ENCODE measurements around the gene RARRES2.
A peak's percentile ranks its signal among the peaks of the same experiment; 100 is the strongest.
"Not testable (repeated sequence)": the region's sequence is repeated elsewhere in the genome, so short reads cannot be mapped to it uniquely, and the experiment has no call there.

The RARRES2 gene

DNA sequence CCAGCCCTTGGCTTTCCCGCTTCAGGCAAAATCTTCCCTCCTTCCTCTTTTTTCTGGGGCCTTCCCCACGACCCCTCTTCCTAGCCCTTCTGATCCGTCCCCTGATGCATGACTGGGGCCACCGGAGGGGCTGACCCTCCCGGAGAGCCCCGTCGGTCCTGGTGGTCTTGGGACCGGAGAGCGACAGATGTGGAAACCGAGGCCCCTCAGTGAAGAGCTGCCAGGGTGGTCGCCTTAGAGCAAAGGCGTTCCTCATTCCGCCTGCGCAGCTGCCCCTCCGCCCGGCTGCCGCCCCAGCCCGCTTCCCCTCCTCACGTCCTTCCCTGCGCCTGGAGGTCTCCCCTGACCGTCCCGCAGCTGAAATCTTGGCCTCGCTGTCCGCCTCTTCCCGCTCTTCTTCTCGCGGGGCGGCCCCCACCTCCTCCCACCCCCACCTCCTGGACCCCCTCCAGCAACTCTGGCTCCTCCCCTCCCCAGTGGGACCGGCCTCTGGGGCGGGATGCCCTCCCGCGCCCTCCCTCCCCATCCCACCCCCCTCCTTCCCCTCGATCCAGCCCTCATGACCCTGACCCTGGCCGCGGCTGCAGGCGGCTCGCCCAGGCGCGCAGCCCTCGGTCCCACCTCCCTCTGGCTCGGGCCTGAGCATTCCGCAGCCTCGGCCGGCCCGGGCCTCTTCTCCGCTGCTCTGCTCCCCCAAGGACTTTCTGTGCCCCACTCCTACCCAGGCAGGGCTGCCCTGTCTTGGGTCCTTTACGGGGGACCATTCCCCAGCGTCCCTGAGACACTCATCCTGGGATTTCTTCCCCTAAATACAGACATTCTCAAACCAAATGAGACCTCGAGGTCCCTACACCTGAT, at the start of gene RARRES2:
Gene RARRES2, minus strand, starts transcription at position 367 of the 858 bp plus-strand sequence. CDS start 1,020 bp downstream, outside the sequence.
- DNase-seq, result no peak

DNA sequence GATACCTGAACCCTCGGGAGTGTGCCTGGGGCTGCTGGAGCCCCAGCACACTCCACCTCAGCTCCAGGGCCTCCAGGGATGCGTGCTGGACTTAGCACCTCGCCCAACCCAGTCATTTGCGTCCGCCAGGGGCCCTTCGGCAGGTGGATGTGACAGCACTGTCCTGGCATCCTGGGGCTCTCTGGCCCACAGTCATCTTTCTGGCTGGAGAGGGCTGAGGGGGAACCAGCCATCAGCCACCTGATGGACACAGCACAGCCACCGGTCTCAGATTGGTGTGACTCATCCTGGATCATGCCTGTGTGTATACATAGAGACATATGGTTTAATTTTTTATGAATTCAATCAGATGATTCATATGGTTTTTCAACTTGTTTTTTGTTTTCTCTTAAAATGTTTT, 48.8 kb upstream of the RARRES2 start:
- no peak for DNase-seq

DNA sequence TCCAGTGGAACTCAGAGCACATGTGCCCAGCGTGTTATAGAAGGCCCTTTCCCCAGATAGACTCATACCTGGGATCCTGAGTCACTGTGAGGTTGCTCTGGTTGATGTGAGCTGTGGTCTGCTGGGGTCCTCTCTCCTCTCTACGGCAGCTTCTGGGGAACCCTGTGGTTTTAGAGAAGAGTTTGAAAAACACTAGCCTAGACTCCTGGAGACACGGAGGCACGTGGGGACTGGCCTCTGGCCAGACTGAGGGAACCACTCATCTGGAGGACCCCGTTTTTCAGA, 48.0 kb upstream of the RARRES2 start:
- DNase-seq, result no peak

DNA sequence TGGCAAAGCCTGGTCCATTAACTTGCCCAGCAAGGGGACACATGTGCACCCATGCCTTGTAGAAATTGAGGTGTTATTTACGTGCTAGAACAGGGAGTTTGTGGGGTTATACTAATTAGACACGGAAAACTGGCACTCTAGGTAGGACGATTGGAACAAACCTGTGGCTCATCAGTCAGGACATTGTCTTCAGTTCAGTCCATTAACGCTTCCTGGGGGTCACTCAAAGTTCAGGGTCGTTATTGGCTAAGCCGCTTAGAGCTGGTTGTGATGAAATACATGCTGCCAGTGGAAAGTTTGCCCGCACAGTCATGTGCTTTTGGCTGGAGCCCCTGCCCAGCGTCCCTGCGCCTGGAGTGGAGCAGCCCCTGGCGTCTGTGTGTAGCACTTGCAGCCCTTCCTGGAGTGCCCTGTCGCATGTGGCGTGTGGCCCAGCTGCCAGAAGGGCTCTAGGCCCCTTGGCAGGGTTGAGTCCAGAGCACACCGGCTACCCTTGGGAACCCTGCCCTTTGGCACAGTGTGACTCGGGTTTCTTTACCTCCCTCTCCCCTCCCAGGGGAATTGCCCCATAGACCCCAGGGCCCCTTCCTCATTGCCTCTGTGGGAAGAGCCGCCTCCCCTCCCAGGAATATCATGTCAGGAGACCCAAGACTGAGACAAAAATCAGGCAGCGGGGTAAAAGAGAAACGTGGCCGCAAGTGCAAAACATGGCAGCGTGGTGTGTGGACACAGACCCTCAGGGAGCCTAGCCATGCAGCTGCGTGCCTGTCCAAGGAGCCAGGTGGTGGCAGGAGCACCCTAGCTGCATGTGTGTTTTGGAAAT, 47.5 kb upstream of the RARRES2 start:
- no peak for DNase-seq

DNA sequence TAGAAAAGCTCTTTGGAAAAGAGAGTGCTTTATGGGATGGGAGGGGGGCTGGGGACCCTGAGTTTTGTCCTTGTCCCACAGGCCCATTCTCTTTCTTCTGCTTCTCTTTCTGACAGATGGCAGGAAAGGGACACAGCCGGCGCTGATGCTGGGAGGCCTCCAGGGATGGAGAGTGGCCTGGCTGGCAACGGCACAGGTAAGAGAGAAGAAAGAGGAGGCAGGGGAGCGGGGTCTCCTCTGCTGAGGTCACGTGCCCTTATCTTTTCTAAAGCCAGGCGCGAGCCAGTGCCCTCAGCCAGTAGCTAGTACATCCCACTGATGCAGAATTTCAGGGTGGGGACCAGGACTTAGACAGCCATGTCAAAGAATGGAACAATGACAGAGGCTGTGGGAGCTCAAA, 46.9 kb upstream of the RARRES2 start:
- DNase-seq, result no peak

DNA sequence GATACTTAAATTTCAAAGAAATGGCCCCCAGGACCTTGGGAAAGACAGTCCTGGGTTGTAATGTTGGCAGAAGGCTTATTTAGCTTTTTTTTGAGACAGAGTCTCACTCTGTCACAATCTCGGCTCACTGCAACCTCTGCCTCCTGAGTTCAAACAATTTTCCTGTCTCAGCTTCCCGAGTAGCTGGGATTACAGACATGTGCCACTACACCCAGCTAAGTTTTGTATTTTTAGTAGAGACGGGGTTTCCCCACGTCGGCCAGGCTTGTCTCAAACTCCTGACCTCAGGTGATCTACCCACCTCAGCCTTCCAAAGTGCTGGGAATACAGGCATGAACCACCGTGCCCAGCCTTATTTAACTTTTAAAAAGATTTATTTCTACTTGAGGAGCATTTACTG, 44.5 kb upstream of the RARRES2 start:
- not testable (repeated sequence) for DNase-seq

DNA sequence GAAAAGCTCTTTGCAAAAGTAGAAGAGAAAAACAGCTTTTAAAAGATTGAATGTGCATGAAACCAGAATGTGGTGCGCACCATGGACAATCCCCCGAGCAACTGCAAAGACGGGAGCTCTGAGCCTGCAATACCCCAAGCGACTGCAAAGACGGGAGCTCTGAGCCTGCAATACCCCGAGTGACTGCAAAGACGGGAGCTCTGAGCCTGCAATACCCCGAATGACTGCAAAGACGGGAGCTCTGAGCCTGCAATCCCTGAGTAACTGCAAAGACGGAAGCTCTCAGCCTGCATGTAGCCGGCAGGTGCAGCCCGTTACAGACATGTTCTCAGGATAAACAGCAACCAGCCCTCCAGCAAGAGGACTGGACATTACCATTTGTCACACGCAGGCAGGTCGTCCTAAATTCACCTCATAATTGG, 43.9 kb upstream of the RARRES2 start:
- no peak for DNase-seq

DNA sequence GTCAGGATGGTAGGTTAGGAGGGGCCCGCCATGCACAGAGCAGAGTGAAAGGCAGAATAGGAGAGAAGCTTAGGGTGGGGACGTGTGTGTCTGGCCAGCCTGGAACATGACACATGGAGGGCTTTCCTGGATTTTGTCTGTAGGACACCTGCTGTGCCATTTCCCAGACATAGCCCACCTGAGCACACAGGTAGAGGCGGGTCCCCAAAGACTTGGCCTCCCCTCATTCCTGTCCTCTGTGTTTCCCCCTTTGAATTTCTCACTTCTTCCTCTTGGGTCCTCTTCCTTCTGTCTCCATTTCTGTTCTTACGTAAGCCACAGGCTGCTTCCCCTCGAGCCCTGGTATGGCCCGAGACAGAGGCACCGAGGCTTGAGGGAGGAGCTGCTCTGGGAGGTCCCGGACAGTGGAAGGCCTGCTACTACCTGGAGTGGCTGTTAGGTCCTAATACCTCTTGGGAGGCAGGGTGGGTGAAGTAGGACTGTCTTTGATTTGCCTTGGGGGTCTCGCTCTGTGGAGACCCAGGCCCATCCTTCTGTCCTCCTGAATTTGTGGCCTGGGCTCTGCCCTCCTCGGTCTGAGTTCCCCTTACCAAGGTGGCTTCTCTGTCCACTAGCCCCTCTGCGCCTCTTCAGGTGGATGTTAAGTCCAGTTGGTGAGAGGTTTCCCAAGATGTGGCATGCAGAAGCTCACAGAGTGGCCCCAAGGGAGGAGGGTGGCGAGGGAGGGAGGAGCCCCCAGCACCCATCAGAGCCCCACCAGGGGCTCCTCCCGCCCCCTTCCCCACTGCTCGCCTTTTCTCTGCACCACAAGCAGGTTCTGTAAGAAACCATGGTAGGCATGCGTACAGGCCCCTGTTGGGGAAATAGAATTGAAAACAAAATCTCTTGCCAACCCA, 43.2 kb upstream of the RARRES2 start:
- DNase-seq, result no peak

DNA sequence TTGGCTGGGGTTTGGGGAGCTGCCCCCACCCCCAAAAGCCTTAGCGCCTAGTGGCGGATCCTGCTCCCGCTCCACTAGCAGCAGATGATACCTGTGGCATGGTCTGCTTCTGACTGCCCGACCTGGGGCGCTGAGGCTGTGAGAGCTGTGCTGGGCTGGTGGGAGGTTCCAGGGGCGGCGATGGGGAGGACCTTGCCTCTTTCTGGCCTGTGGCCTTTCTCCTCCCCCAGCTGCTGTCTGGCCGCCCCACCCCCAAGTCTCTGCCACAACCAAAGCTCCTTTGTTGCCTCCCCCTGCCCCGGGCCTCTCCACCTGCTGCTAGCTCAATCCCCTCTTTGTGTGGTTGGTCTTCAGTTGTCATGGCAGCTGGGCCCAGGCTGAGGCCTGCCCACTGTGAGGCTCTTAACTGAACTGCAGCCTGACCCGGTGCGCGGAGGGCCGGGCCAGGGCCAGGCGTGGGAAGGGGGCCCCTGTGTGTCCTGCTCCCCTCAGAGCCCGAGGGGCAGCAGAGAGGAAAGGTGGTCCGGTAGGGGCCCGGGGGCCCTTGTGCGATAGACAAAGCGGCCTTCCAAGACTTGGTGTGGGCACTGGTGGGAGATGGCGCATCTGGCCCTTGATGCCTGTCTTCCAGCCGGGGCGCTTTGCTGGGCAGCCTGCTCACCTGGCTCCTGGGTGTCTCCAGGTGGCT, 42.4 kb upstream of the RARRES2 start:
- DNase-seq, result peak; percentile 85

DNA sequence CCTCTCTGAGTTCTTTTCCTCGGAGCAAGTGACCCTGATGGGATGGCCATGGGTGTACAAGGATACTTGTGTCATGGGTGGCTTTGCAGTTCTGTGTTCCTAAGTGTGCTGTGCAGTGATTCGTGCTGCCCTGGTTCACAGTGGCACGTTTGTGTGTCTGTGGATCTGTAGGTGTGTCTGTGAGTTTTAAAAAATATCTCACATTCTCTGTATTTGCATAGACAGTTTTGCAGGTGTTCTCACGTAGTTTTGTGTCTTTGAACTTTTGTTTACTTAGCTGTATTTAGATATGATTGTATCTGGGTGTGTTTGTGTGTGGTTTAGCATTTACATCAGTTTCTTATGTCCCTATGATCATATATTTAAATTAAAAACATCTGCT, 41.4 kb upstream of the RARRES2 start:
- no peak for DNase-seq

DNA sequence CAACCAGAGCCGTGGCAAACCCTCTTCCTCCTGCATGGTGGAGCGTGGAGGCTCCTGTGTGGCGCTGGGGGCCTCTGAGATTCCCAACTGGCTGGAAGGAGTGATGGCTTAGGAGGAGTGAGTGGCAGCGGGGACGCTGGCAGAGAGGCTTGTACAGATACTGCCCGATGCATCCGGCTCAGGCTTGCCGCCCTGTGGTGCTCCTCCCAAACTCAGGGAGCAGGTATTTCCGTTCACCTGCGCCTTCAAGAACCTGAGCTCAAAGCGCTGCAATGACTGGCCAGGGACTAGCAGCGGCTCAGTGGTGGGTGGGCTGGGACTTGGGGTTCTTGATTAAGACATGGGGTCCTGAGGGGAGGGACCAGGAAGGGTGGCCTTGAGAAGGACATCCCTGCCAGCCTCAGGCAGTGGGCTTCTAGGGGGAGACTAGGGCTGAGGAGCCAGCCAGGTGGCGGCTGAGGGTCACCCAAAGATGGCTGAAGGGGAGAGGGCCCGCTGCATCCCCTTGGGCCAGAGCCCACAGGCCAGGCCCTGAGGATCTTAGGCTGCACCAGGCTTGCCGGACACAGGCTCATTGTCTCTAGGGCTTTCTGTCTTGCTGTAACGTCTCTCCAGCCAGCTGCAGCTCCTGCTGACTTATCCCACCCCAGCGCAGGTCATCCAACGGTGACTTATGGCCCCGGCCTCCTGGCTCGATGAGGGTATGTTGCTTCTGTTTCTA, 40.9 kb upstream of the RARRES2 start:
- DNase-seq, result no peak

DNA sequence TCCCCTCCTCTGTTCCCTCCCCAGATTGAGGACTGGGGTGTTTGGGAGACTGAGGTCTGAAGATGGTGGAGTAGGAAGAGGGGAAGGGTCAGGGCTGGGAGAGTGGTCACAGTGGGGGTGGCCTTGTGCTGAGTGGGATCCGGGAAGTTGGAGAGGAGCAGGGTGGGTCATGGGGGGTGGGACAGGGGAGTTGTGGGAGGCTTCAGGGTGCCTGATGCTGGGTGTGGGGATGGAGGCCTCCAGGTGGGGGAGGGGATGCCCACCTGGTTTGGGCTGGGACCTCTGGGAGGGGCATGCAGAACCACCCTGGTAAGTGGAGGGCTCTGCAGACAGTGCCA, 40.3 kb upstream of the RARRES2 start:
- no peak for DNase-seq

DNA sequence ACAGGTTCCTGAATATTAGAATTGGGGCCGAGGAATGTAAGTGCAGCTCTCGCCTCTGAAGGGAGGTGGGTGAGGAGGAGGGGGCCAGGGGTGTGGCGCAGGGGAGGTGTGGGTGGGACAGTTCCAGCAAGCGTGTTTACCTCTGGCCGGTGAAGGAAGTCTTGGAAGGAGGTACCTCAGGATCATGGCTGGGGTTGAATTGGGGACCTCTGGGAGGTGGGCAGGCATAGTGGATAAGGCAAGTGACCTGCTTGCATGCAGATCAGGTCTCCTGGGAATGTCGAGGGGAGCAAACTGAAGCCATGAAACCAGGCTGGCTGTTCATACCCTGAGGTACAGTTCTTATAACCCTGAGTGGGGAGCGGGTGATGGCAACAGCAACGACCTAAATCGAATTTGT, 39.7 kb upstream of the RARRES2 start:
- DNase-seq, result no peak

DNA sequence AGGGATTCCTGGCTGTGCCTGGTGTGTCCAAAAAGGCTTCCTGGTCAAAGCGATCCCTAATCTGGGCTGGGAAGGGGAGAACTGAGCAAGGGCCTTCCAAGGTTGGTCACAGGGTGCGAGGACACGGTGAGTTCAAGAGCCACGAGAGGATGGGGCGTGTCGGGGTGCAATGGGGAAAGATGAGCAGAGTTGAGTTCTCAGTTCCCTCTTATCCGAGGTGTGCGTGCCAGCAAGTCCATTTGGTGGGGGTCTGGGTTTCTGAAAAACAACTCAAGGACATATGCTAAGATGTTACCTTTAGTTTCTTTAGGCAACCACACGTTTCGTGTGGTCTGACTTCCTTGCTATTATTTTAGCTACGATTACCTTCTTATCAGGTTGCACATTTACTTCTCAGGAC, 39.0 kb upstream of the RARRES2 start:
- no peak for DNase-seq

DNA sequence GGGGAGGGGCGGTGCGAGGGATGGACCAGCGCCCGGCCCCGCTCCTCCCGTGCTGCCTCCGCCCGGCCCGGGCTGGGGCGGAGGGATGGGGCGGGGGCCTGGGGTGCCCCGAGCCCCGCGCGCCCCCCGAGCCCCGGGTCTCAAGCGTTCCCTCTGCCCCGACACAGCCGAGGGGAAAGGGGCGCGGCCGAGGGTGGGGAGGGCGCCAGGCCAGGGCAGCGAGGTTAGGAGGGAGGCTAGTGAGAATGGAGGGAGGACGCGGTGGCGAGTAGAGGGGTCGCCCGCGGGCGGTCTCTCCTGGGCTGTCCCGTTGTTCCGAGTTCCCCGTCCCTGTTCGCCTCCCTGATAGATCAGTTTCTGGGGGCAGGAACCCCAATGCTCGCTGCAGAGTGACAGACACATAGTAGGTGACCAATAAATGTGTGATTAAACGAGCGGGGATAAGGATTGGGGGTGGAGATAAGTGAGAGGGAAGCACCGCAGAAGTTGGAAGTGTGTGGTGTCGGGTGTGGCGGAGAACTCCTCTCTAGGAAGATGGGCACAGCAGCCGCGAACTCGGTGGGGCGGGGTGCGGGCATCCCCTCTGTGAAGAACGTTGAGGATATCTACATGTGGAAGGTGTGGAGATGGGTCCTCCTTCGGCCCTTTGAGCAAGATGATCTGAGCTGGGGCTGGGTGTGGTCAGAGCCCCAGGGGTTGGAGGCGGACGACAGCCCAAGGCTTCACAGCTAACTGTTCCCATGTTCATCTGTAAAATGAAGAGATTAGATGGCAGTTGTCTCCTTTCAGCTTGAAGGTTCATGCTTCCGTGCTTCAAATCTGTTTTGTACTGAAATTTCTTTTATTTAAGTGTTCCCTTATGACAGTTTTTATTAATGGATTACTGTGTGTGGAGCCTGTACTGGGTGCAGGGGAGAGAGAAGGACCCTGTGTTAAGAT, 38.3 kb upstream of the RARRES2 start:
- DNase-seq, result peak; percentile 20

DNA sequence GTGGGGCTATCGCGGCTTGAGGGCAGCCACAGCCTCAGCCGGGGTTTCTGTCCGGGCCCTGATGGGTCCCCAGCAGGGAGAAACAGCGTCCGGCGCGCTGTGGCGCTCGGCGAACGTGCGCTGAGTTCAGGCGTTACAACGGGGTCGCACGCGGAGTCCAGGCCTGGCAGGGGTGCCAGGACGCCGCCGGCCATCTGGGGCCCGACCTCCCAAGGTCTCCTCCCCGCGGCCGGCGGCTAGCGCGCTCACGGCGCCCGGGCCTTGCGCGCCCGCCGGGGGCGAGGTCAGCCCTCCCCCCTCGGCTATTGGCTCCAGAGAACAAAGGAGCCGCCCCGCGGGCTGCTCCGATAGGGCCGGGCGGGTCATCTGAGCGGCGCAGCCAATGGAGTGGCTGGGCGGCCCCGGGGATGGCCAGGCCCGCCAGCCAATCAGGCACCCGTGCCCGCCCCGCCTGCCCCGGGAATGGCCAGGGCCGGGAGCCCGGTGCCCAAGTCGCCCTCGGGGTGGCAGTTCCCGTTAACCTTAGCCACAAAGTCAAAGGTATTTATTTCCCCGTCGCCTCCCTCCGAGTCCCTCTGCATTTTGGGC, 37.5 kb upstream of the RARRES2 start, which contains the start of gene ZNF775:
Gene ZNF775, plus strand, starts transcription at position 478 of the 588 bp plus-strand sequence. CDS start 9,141 bp downstream, outside the sequence.
- peak; percentile 97 for DNase-seq

DNA sequence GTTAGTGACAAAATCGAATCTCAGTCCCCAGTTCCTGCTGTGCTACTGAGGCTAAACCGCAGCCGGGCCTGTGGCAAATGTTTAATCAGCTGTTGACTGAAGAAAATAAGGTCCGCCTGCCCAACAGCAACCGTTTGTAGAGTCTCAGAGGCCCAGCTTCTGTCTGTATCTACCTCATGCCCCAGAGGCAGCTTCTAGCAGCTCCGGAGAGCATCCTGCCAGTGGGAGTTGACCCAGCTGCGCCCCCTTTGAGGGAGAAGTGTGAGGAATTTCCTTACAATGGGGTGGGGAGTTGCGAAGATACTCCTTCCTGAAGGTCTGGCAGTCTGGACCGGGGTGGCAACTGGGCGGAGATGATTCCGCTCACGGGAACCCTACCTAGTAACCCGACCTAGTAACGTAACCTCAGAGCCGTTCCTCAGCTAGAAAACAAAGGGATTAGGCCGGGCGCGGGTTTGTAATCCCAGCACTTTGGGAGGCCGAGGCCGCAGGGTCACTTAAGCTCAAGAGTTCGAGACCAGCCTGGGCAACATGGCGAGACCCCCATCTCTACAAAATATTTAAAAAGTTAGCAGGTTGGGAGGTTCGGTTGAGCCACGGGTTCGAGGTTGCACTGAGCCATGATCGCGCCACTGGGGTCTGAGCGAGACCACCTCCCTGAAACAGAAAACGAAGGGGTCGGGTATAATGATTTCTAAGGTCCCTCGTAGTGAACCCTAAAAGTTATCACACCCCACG, 36.9 kb upstream of the RARRES2 start:
- peak; percentile 74 for DNase-seq

DNA sequence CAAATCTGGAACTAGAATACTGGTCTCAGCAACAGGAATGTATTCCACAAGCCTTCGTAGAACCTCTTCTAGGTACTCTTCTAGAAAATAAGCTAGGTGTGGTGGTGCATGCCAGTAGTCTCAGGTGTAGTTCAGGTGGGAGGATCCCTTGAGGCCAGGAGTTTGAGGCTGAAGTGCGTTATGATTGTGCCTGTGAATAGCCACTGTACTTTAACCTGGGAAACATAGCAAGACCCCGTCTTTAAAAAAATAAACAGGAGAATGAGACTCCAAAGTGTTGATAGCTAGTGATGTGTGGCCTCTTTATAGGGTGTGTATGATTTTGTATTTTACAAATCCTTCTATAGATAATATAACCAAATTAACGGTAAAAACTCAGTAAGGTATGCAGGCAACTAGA, 36.2 kb upstream of the RARRES2 start:
- peak; percentile 18 for DNase-seq

DNA sequence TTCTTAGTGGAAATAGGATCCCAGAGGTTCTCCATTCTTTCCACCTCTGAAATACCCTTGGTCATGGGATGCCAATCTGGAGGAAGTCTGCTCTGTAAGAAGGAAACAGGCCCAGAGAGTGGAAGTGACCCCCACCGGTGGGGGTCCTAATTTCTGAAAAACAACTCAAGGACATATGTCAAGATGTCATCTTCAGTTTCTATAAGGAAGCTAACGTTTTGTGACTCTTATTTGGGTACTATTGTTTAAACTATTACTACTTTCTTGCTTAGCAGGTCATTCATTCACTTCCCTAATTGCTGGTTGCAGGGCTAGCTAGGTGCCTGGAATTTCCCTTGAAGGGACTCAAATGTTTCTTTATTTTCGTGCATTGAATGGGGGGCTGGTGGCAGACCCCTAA, 35.8 kb upstream of the RARRES2 start:
- no peak for DNase-seq

DNA sequence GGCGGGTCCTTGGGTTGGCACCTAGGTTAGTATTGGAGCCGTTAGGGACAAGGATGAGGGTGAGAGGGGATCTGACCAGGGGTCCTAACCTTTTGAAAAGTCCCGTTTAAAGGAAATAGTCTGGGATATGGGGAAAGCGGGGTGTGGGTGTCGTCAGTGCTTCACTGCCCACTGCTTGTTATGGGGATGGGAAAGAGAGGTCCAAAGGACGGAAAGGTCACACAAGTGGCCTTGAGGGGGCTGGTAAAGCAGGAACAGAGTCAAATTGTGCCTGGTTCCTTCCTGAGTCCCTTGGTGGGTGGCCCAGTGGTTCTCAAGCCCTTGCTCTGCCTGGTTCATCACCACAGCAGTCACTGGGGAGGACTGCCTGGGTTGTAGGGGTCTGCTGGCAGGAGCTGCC, 35.1 kb upstream of the RARRES2 start:
- DNase-seq, result no peak

All from NCI-H345 (cell line).